HUES6 (cell line): ENCODE measurements around the gene LVRN.

Source experiments
- H3K27ac ChIP-seq: 2 replicates; pipeline ENCODE4 v1.7.0; 2013; ENCODE audit warnings: low read depth, mild to moderate bottlenecking, low read length, inconsistent platforms
- H3K27me3 ChIP-seq: 2 replicates; pipeline ENCODE4 v1.6.1; 2013; ENCODE audit warnings: low read length; ENCODE audit not compliant: control insufficient read depth, insufficient read depth
- H3K36me3 ChIP-seq: 2 replicates; pipeline ENCODE4 v1.6.1; 2013; ENCODE audit warnings: low read length; ENCODE audit not compliant: control insufficient read depth, insufficient read depth
- H3K4me1 ChIP-seq: 2 replicates; pipeline ENCODE4 v1.6.1; 2013; ENCODE audit warnings: low read length; ENCODE audit not compliant: control insufficient read depth, insufficient read depth
- H3K4me3 ChIP-seq: 2 replicates; pipeline ENCODE4 v1.5.1; 2013; ENCODE audit warnings: low read depth, low read length
- H3K9ac ChIP-seq: one replicate; pipeline ENCODE4 v1.6.1; 2013; ENCODE audit warnings: mild to moderate bottlenecking, low read length
- H3K9me3 ChIP-seq: 2 replicates; pipeline ENCODE4 v1.6.1; 2013; ENCODE audit warnings: low read depth, low read length; ENCODE audit not compliant: control insufficient read depth, insufficient read depth

LVRN gene

GRCh38 chr5:116032991-116033390 lies 70.7 kb downstream of the LVRN start:
- H3K9ac ChIP-seq: no peak overlapping the region

GRCh38 chr5:116035123-116035522 lies 72.8 kb downstream of the LVRN start:
- H3K27ac ChIP-seq: no peak overlapping the region
- H3K4me3 ChIP-seq: no peak overlapping the region
- no peaks in the 10 kb centered on the region for H3K27me3 ChIP-seq
- no peaks in the 10 kb centered on the region for H3K36me3 ChIP-seq
- 0 out of 2 replicates have a peak, but pooled peaks cover 3% of the 10 kb centered on the region for H3K4me1 ChIP-seq
- H3K9me3 ChIP-seq: no peaks in the 10 kb centered on the region
- H3K9ac ChIP-seq: no peak overlapping the region

More at GRCh38 chr5:116032991-116033390, 70.7 kb downstream of the LVRN start:
- Histone ChIP-seq H3K4me3 (no peak overlapping the region), H3K4me1 (0 out of 2 replicates have a peak, but pooled peaks cover 3% of the 10 kb centered on the region), H3K27ac (no peak overlapping the region), H3K9me3 (no peaks in the 10 kb centered on the region), H3K36me3 (no peaks in the 10 kb centered on the region), H3K27me3 (no peaks in the 10 kb centered on the region)

GRCh38 chr5:116037236-116037822 lies 75.1 kb downstream of the LVRN start:
- no peaks in the 10 kb centered on the region for H3K27me3 ChIP-seq
- H3K9me3 ChIP-seq: no peaks in the 10 kb centered on the region
- H3K4me3 ChIP-seq: no peak overlapping the region
- no peaks in the 10 kb centered on the region for H3K4me1 ChIP-seq
- no peaks in the 10 kb centered on the region for H3K36me3 ChIP-seq
- no peak overlapping the region for H3K27ac ChIP-seq
- no peak overlapping the region for H3K9ac ChIP-seq

- no peak overlapping the region for H3K4me3 ChIP-seq
Observed at GRCh38 chr5:116038817-116039216, 76.5 kb downstream of the LVRN start.

GRCh38 chr5:116042375-116042774 lies 80.1 kb downstream of the LVRN start:
- H3K36me3 ChIP-seq: no peaks in the 10 kb centered on the region
- no peaks in the 10 kb centered on the region for H3K9me3 ChIP-seq

More at GRCh38 chr5:116038817-116039216, 76.5 kb downstream of the LVRN start:
- H3K4me1 ChIP-seq: no peaks in the 10 kb centered on the region
- H3K9me3 ChIP-seq: no peaks in the 10 kb centered on the region
- no peak overlapping the region for H3K27ac ChIP-seq
- no peaks in the 10 kb centered on the region for H3K36me3 ChIP-seq
- H3K9ac ChIP-seq: no peak overlapping the region
- no peaks in the 10 kb centered on the region for H3K27me3 ChIP-seq

GRCh38 chr5:116044073-116044472 lies 81.8 kb downstream of the LVRN start:
- H3K9me3 ChIP-seq: no peaks in the 10 kb centered on the region
- no peaks in the 10 kb centered on the region for H3K27me3 ChIP-seq
- H3K36me3 ChIP-seq: no peaks in the 10 kb centered on the region
- H3K4me1 ChIP-seq: no peaks in the 10 kb centered on the region
- H3K27ac ChIP-seq: no peak overlapping the region
- no peak overlapping the region for H3K4me3 ChIP-seq
- no peak overlapping the region for H3K9ac ChIP-seq

More at GRCh38 chr5:116042375-116042774, 80.1 kb downstream of the LVRN start:
- no peaks in the 10 kb centered on the region for H3K4me1 ChIP-seq
- H3K27me3 ChIP-seq: no peaks in the 10 kb centered on the region
- H3K9ac ChIP-seq: no peak overlapping the region
- no peak overlapping the region for H3K4me3 ChIP-seq
- no peak overlapping the region for H3K27ac ChIP-seq

GRCh38 chr5:116045821-116046220 lies 83.5 kb downstream of the LVRN start:
- Histone ChIP-seq H3K9me3 (no peaks in the 10 kb centered on the region), H3K27ac (no peak overlapping the region), H3K36me3 (no peaks in the 10 kb centered on the region), H3K4me3 (no peak overlapping the region), H3K9ac (no peak overlapping the region), H3K27me3 (no peaks in the 10 kb centered on the region), H3K4me1 (no peaks in the 10 kb centered on the region)

GRCh38 chr5:116046261-116046660 lies 84.0 kb downstream of the LVRN start:
- Histone ChIP-seq H3K9me3 (no peaks in the 10 kb centered on the region), H3K36me3 (no peaks in the 10 kb centered on the region), H3K4me3 (no peak overlapping the region), H3K27me3 (no peaks in the 10 kb centered on the region), H3K27ac (no peak overlapping the region), H3K9ac (no peak overlapping the region), H3K4me1 (no peaks in the 10 kb centered on the region)

GRCh38 chr5:116046823-116047222 lies 84.5 kb downstream of the LVRN start:
- H3K9me3 ChIP-seq: no peaks in the 10 kb centered on the region
- H3K9ac ChIP-seq: no peak overlapping the region
- H3K4me1 ChIP-seq: no peaks in the 10 kb centered on the region
- no peaks in the 10 kb centered on the region for H3K27me3 ChIP-seq
- H3K36me3 ChIP-seq: no peaks in the 10 kb centered on the region
- H3K27ac ChIP-seq: no peak overlapping the region
- H3K4me3 ChIP-seq: no peak overlapping the region

GRCh38 chr5:116058346-116058936 lies 96.2 kb downstream of the LVRN start:
- Histone ChIP-seq H3K27me3 (no peaks in the 10 kb centered on the region), H3K4me3 (no peak overlapping the region), H3K9me3 (no peaks in the 10 kb centered on the region), H3K36me3 (no peaks in the 10 kb centered on the region), H3K9ac (no peak overlapping the region), H3K4me1 (no peaks in the 10 kb centered on the region), H3K27ac (no peak overlapping the region)

GRCh38 chr5:116062352-116062751 lies 100.1 kb downstream of the LVRN start:
- H3K4me3 ChIP-seq: no peak overlapping the region
- no peaks in the 10 kb centered on the region for H3K9me3 ChIP-seq
- no peak overlapping the region for H3K9ac ChIP-seq
- H3K36me3 ChIP-seq: no peaks in the 10 kb centered on the region
- H3K27me3 ChIP-seq: no peaks in the 10 kb centered on the region
- H3K27ac ChIP-seq: no peak overlapping the region
- no peaks in the 10 kb centered on the region for H3K4me1 ChIP-seq
